Measurements from ENCODE around the gene LRRC34. TPM values are rescaled to one million over a fixed set of nuclear protein-coding genes. Genes with fewer than 3 reads are reported as not detected.

LRRC34 gene
- total and polyA plus RNA-seq, 9 of the 15 experiments (the other 6 are each of a cell fraction or from before 2014, with no cell fraction given) = 0.17 to 0.30 TPM; not detected in 7

DNA sequence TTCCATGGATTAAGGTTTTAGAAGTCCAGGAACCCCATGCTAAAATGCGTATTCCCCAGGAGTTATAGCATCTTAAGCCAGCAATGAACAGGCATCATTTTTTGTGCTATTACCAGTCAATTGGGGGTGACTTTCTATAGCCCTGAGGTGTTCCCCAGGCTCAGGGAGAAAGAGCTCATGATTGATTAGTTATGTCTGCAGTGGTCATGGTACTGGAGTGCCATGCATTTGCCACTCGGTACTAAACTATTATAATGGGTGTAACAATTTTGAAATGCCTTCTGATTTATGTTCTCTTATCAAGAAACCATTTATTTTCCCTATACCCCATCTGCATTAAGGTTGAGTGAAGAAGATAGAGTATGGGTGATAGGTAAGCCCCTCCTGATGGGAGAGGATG, 45.1 kb upstream of the LRRC34 start:
- Histone ChIP-seq H3K4me1 (replicated peaks in 1 of 2; ENCODE audit: control insufficient read depth in 2 of 2, insufficient read depth in 2 of 2, low read length in 2 of 2) (no peaks in the 10 kb centered on the region; a peak in 1 of 5 replicates), H2AFZ (ENCODE audit: low read depth, low read length) (no peak overlapping the region), H4K20me1 (replicated peaks; ENCODE audit: control insufficient read depth, insufficient read depth, low read length) (no peaks in the 10 kb centered on the region), H3K79me2 (ENCODE audit: control insufficient read depth, insufficient read depth, low read length) (no peaks in the 10 kb centered on the region), H3K4me3 (no peak overlapping the region), H3K9ac (ENCODE audit: insufficient read depth in 1 of 2, low read depth in 2 of 2, low read length in 2 of 2) (no peak overlapping the region), H3K4me2 (ENCODE audit: insufficient read depth, low read length) (no peak overlapping the region), H3K27me3 (ENCODE audit: control insufficient read depth in 2 of 2, insufficient read depth in 2 of 2, low read length in 2 of 2) (peaks cover 11 to 14% of the 10 kb centered on the region in 2 experiments; a peak in 4 of 5 replicates), H3K36me3 (ENCODE audit: control insufficient read depth, insufficient read depth, low read length) (no peaks in the 10 kb centered on the region), H3K9me1 (ENCODE audit: control insufficient read depth, insufficient read depth, low read length) (no peaks in the 10 kb centered on the region), H3K27ac (ENCODE audit: extremely low read depth, low read depth, low read length) (no peak overlapping the region), H3K9me3 (replicated peaks; ENCODE audit: control insufficient read depth, insufficient read depth, low read depth, low read length) (no peaks in the 10 kb centered on the region)
- ChIA-PET POLR2A (no interaction called here), CTCF (ENCODE audit: low intra/inter-chr PET ratio) (no interaction called here)
- FAIRE-seq (no peak), ATAC-seq (no peak), DNase-seq (ENCODE audit: extremely low read depth in 1 of 4, low spot score in 3 of 4) (no peak)
- no peak for TF ChIP-seq ESRRA (IDR thresholded peaks at IDR 0.05; ENCODE audit: borderline replicate concordance, low read depth)
- TF ChIP-seq PHF8 (IDR thresholded peaks at IDR 0.05; ENCODE audit: borderline replicate concordance, low read length) = no peak
- TF ChIP-seq TSC22D4 (tag; IDR thresholded peaks at IDR 0.05) = no peak
- peak in 1 of 2 experiments; percentile 33; a peak in 1 of 4 replicates for TF ChIP-seq MLLT1 (IDR thresholded peaks at IDR 0.05)
- peak; percentile 93 for TF ChIP-seq ZNF23 (CRISPR knock-in tag; IDR thresholded peaks at IDR 0.05)
- peak; percentile 91 for TF ChIP-seq ZBTB17 (CRISPR knock-in tag; IDR thresholded peaks at IDR 0.05)
- in situ Hi-C loops (cut with MboI) (no loop called here), intact Hi-C loops (cut with micrococcal nuclease) (no loop called here)
- no TSS peak for BruUV-seq (replicated peaks)
- WGBS (ENCODE audit: insufficient coverage, low coverage, missing lambda C conversion rate) = 35% methylated on average over 2 of the region's 2 CpGs
